HepG2 (cell line): Measurements from ENCODE around the gene TCOF1. TPM values are rescaled to one million over a fixed set of nuclear protein-coding genes. Genes with fewer than 3 reads are reported as not detected.

Source experiments
- DMAP1 ChIP-seq: IDR thresholded peaks from 2 replicates; pipeline ENCODE4 v1.6.1; 2016
- FOXK2 ChIP-seq: fragments of 450-650 bp; IDR thresholded peaks from 2 replicates; pipeline ENCODE4 v1.6.1; 2016
- JARID2 ChIP-seq: sonication (generic); formaldehyde crosslinking; IDR thresholded peaks from 2 replicates; pipeline ENCODE4 v1.8.1; 2023; ENCODE audit warnings: missing genetic modification reagents, inconsistent platforms; ENCODE audit not compliant: insufficient replicate concordance
- SMARCE1 ChIP-seq: fragments of 450-650 bp; IDR thresholded peaks from 2 replicates; pipeline ENCODE4 v1.6.1; 2017; ENCODE audit warnings: borderline replicate concordance
- SMYD3 ChIP-seq: sonication (generic); formaldehyde crosslinking; IDR thresholded peaks from 2 replicates; pipeline ENCODE4 v1.8.1; 2023; ENCODE audit warnings: mild to moderate bottlenecking, missing genetic modification reagents
- SNAPC4 ChIP-seq: sonication (generic); formaldehyde crosslinking; IDR thresholded peaks from 2 replicates; pipeline ENCODE4 v1.4.0; 2020; ENCODE audit warnings: mild to moderate bottlenecking, missing genetic modification reagents
- SP140L ChIP-seq: sonication (generic); formaldehyde crosslinking; IDR thresholded peaks from 2 replicates; pipeline ENCODE4 v1.4.0; 2020; ENCODE audit warnings: missing genetic modification reagents, borderline replicate concordance
- SP2 ChIP-seq: sonication (generic); formaldehyde crosslinking; IDR thresholded peaks from 2 replicates; pipeline ENCODE4 v1.5.1; 2020; ENCODE audit warnings: mild to moderate bottlenecking, missing genetic modification reagents
- SRSF1 ChIP-seq: fragments of 200-400 bp; formaldehyde crosslinking; optimal IDR thresholded peaks from 2 replicates; pipeline ENCODE3; 2017; ENCODE audit warnings: mild to moderate bottlenecking, low read depth, low read length, moderate library complexity
- TP53 ChIP-seq: sonication (generic); formaldehyde crosslinking; conservative IDR thresholded peaks from 2 replicates; pipeline ENCODE4 v1.4.0; 2020; ENCODE audit warnings: missing genetic modification reagents
- ZEB1 ChIP-seq: IDR thresholded peaks from 2 replicates; pipeline ENCODE4 v1.6.1; 2012; ENCODE audit warnings: mild to moderate bottlenecking, low read depth, inconsistent platforms; ENCODE audit not compliant: insufficient replicate concordance
- ZKSCAN8 ChIP-seq: IDR thresholded peaks from 2 replicates; pipeline ENCODE4 v1.6.1; 2016; ENCODE audit warnings: borderline replicate concordance, missing genetic modification reagents, missing compliant biosample characterization
- ZMAT5 ChIP-seq: sonication (generic); formaldehyde crosslinking; IDR thresholded peaks from 2 replicates; pipeline ENCODE4 v1.5.0; 2020; ENCODE audit warnings: mild to moderate bottlenecking, low read depth, missing genetic modification reagents, borderline replicate concordance
- ZNF296 ChIP-seq: sonication (generic); formaldehyde crosslinking; conservative IDR thresholded peaks from 2 replicates; pipeline ENCODE4 v1.5.0; 2020; ENCODE audit warnings: mild to moderate bottlenecking, missing genetic modification reagents
- ZNF335 ChIP-seq: sonication (generic); formaldehyde crosslinking; IDR thresholded peaks from 2 replicates; pipeline ENCODE4 v1.4.0; 2020; ENCODE audit warnings: missing genetic modification reagents
- ZNF503 ChIP-seq: sonication (generic); formaldehyde crosslinking; IDR thresholded peaks from 2 replicates; pipeline ENCODE4 v1.4.0; 2020; ENCODE audit warnings: missing genetic modification reagents
- ZNF572 ChIP-seq: sonication (generic); formaldehyde crosslinking; IDR thresholded peaks from 2 replicates; pipeline ENCODE4 v1.5.1; 2020; ENCODE audit warnings: mild to moderate bottlenecking, missing genetic modification reagents
- ZNF766 ChIP-seq: sonication (generic); formaldehyde crosslinking; IDR thresholded peaks from 2 replicates; pipeline ENCODE4 v1.5.0; 2020; ENCODE audit warnings: missing genetic modification reagents, borderline replicate concordance
- ZNF891 ChIP-seq: sonication (generic); formaldehyde crosslinking; IDR thresholded peaks from 2 replicates; pipeline ENCODE4 v1.5.0; 2020; ENCODE audit warnings: mild to moderate bottlenecking, missing genetic modification reagents
- polyA plus RNA-seq, 8 experiments: library from polyadenylated mRNA; depleted of rRNA in 3 of 8; stranded (reverse) in 7 of 8; unstranded in 1 of 8; fragments of >200 nt; fragmentation: Illumina TruSeq in 4 of 8; extraction: Trizol in 4 of 8; gene quantifications; 2 replicates each; pipeline versions ENCODE4 v1.2.1 to v1.2.3, GENCODE V29; 2011 to 2016; ENCODE audit warnings: low read depth in 4 of 8, missing spikeins in 1 of 8, mixed read lengths in 1 of 8; ENCODE audit not compliant: insufficient read depth in 1 of 8
- total RNA-seq, 5 experiments: library from RNA; depleted of rRNA; stranded (reverse); fragments of >200 nt; fragmentation: Illumina TruSeq; extraction: Trizol; gene quantifications; 2 replicates each; pipeline ENCODE4 v1.2.3, GENCODE V29; 2016; ENCODE audit warnings: low read depth in 1 of 5
- TF ChIP-seq, protein P1 (sequence below): sonication (generic); formaldehyde crosslinking; IDR thresholded peaks from 2 replicates; pipeline ENCODE4 v1.4.0; 2020; ENCODE audit warnings: mild to moderate bottlenecking, missing genetic modification reagents

Gene TCOF1
- total and polyA plus RNA-seq, 2 of the 13 experiments (the other 11 are each of a cell fraction or from before 2014, with no cell fraction given): 10.1 to 41.6 TPM

DNA sequence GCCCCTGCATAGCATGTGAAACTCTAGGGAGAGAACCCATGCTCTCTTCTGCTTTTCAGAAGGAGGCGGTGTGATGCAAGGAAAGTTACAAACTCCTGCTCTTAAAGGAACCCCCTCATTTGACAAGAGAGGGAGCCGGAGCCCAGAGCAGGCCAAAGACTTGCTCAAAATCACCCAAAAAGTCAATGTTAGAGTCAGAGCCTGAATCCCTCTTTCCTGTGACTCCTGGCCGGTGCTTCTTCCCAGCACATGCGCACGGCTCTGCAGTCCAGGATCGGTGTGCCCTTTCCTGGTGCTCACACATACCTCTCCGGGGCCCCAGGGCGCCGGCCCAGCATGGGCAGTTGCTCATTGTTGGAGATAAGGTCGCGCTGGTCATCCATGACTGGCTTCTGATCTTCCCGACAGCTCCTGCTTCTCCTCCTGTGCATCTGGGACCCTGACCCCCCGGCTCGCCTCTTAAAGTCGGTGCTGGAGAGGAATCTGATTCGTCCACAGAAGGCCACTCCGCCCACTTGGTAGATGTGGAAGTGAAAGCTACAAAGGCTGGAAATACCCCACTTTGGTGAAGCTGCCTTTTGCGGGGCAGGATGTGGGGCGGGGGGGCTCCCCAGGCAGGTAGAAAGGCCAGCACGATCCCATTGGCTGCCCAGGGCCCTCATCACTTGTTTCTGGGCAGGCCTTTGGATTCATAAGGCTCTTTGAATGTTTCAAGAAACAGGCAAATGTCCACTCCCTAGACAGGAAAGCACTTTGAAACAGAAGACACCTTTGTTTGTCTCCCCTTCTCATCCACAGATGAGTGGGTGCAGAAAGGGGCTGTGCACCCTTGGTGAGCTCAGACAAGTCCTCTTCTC, 55.0 kb downstream of the TCOF1 start, which contains the start of gene CD74 (continued):
- TF ChIP-seq ZNF503 (CRISPR knock-in tag): no peak
- TF ChIP-seq ZNF572 (CRISPR knock-in tag): 0 out of 2 replicates have a peak, but pooled peaks have one; percentile 46
- no peak for TF ChIP-seq ZKSCAN8 (CRISPR knock-in tag)
- TF ChIP-seq ZMAT5 (CRISPR knock-in tag): no peak
- TF ChIP-seq SP140L: no peak
- TF ChIP-seq SP2 (CRISPR knock-in tag): no peak
- peak; percentile 94 for TF ChIP-seq SRSF1
- TF ChIP-seq ZEB1: peak; percentile 91
- no peak for TF ChIP-seq SMARCE1
- TF ChIP-seq SMYD3 (CRISPR knock-in tag): peak; percentile 55; the same call in 1 of the 2 replicates
- TF ChIP-seq, protein P1, sequence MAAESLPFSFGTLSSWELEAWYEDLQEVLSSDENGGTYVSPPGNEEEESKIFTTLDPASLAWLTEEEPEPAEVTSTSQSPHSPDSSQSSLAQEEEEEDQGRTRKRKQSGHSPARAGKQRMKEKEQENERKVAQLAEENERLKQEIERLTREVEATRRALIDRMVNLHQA: no peak
- no peak for TF ChIP-seq ZNF766
- TF ChIP-seq ZNF335 (CRISPR knock-in tag): no peak
- TF ChIP-seq DMAP1: no peak; the same call in 1 of the 2 replicates
- TF ChIP-seq FOXK2: no peak
- no peak for TF ChIP-seq JARID2
- no peak for TF ChIP-seq ZNF891 (CRISPR knock-in tag)
- TF ChIP-seq SNAPC4: no peak
- TF ChIP-seq ZNF296 (CRISPR knock-in tag): no peak
- TF ChIP-seq TP53 (CRISPR knock-in tag): no peak
